HG02938 (cell line): Measurements from ENCODE around the gene SYNE3.

Source experiments
- ATAC-seq: cut with Tn5 transposase; IDR thresholded peaks from one replicate; pipeline ENCODE4 v1.9.1; 2021; ENCODE audit warnings: mild to moderate bottlenecking, moderate library complexity; ENCODE audit not compliant: unreplicated experiment

Gene SYNE3

DNA sequence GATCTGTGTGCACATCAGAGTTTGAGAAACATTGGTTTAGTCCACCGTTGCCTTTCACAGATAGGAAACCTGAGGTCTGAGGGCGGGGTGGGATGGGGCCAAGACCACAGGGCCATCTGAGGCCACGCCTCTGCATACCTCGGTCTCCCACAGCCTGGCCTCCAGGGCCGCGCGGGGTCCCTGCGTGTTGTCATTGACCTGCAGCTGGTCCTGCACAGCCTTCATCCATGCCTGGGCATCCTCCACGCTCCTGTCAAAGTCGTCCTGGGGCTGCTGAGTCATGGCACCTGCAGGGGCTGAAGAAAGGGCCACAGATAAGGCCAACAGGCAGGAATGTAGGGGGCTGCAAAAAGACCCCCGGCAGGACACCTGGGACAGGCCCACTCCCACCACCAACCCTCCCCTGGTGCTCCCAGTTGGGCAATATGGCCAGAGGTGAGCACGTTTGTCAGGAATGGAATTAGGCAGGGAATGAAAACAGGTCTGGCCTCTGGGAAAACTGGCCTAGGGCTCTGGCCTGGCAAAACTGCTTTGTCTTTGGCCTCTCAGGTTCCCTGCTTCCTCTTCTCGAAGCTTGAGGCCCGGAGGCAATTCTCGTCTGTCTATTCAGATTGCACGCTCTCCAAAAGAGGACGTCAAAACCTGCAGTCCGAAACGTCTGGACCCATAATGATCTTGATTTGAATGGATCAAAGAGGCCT is 40.8 kb downstream of the SYNE3 start:
- ATAC-seq: no peak

- no peak for ATAC-seq
Observed at GRCh38 chr14:95474941-95475340, 41.5 kb downstream of the SYNE3 start.

DNA sequence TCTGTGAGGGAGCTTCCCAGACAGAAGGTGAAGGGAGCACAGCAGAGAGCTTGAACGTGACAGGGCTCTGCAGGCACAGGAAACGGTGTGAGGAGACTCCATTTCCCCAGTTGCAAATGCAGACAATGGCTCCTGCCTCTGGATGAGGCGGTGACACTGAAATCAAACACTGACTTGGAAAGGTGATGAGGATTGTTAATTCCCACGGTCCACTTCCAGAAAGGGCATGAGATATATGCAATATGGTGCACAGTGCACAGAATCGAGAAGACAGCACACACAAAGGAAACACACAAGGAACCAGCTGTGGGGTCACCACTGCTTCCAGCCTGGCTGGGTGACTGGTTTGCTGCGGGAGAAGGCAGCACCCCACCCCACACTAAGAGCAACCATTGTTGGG is 42.0 kb downstream of the SYNE3 start:
- no peak for ATAC-seq

DNA sequence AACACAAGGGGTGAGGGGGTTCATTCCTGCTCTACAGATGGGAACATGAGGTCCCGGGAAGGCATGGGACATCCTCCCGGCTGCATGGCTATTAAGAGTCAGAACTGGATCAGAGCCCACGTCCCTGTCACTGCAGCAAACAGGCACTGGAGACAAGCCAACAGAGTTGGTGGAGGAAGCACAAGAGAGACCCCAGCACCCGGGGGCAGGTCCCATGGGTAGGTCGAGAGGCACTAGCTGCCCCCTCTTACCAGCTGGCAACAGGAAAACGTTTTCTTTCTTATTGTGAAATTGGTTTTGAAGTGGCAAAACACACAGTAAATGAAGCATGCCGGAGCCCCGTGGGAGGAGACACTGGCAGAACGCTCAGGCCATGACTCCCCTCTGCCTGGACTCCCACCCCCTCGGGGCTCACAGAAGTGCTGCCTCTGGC is 43.6 kb downstream of the SYNE3 start:
- ATAC-seq: no peak

DNA sequence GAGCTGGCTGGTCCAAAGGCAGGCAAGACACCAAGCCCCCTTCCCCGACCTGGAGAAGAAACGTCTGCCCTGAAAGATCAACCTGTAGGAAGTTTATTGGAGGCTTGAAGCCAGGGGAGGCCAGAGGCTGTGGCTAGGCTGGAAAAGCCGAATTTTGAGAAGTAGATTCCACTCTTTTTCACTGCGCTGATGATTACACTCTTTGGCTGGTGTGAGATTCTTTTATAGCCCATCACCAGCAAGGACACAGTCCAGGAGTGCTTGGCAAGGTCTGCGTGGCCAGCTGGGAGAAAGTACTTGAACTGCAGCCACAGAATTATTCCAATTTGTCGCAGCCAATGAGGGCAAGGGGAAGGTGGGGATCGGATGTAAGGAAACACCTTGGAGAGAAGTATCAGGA is 45.0 kb downstream of the SYNE3 start:
- no peak for ATAC-seq

DNA sequence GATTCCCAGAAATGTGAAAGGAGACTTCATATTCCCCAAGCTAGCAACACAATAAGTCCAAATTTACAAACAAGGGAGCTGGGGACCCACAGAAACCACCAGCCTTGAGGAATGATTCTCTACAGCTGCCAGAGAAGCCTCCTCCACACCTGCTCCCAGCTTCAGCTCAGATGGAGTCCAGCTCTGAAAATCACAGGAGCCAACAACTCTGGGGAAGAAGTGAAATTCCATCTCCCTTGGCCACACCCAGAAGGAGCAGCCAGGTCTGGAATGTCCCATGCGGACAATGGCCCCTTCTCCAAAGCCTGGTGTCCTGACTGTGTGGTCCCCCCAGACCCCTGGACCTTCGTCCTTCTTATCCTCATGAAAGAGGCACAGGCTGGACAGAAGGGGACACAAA is 45.4 kb downstream of the SYNE3 start:
- ATAC-seq: no peak

DNA sequence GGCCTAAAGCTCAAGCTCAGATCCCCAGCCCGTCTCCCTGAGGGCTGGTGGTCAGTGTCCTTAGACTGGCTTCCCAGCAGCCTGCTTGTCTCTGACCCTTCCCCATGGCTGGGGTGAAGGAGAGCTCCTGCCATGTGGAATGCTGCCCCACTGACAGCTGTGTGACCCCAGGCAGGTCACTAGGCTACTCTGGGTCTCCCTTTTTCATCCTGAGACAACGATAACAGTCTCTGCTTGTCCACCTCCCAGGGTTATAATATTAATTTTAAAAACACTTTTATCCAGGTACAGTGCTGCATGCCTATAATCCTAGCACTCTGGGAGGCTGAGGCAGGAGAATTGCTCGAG is 47.3 kb downstream of the SYNE3 start:
- ATAC-seq: no peak

DNA sequence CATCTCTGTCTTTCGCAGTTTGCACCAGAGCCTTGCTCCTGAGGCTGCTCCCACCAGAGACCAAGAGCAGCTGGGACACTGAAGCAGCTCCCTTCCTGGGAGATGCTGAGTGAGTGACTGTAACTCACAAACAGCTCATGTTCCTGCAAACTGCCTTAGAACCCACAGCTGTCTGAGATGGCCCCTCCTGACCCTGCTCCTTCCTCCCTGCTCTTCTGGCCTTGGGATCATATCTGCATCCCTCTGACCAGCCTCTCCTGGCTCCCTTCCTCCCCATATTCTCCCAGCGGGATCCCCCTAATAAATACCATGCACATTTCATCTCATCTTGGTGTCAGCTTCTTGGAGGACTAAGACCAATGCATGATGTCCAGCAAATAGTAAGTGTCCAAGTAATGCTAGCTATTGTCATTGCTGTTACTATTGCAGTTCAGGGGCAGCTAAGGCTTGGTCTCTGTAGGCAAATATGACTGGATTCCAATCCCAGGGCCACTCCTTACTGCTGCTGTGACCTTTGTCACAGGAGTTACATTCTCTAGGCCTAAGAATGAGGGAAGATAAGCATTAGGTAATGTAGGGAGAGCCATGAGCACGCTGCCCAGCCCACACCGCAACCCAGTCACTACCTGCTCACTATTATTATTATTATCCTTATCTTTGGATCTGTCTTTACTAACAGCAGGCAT is 47.9 kb downstream of the SYNE3 start:
- no peak for ATAC-seq

- ATAC-seq: no peak
Observed at GRCh38 chr14:95467657-95468056, 48.8 kb downstream of the SYNE3 start.

DNA sequence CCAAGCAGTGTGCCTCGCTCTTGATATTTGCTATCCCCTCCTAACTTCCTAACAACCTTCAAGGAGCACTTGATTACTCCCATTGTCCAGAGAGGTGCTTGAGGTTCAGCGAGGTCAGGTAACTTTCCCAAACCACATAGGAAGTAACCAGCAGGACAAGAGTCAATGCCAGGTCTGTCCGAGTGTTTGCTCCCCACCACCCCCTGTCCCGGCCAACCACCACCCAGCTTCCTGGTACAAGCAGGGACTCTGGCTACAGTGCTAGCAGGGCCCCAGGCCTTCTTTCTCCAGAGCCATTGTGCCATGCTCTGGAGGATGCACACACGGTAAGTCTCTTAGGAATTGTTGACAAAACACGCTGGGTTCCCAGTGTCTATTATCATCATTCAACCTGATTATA is 49.2 kb downstream of the SYNE3 start:
- ATAC-seq: no peak
